DOHH2 (cell line): ENCODE measurements around the gene PDLIM1.

Experiments used
- CTCF ChIP-seq: fragments of 200-600 bp; sonication (generic); IDR thresholded peaks from one replicate; pipeline ENCODE4 v1.5.1; 2014; ENCODE audit warnings: antibody characterized with exemption, mild to moderate bottlenecking, low read depth, low read length; ENCODE audit not compliant: poor library complexity, severe bottlenecking
- EZH2phosphoT487 ChIP-seq: fragments of 200-600 bp; sonication (generic); IDR thresholded peaks from 2 replicates; pipeline ENCODE4 v1.6.1; 2017; ENCODE audit warnings: borderline replicate concordance, mild to moderate bottlenecking, antibody characterized with exemption, low read length, moderate library complexity, mixed read lengths

GRCh38 chr10:95331596-95332130 lies 40.9 kb upstream of the PDLIM1 start:
- no peak for TF ChIP-seq EZH2phosphoT487
- TF ChIP-seq CTCF: no peak
